AG04450 (cell line): ENCODE data around the gene ADORA1. TPM values are rescaled to one million over a fixed set of nuclear protein-coding genes. Genes with fewer than 3 reads are reported as not detected.

Source experiments
- CTCF ChIA-PET: fragments of 300-600, 350-600 bp; formaldehyde crosslinking; extraction: SDS; loops from one replicate; lab custom pipeline; 2022; ENCODE audit warnings: antibody characterized with exemption, inconsistent platforms; lab: Charles Lee
- POLR2A ChIA-PET: fragments of 350-600 bp; formaldehyde crosslinking; extraction: SDS; loops from one replicate; lab custom pipeline; 2021; ENCODE audit warnings: antibody characterized with exemption, inconsistent platforms; lab: Yijun Ruan, JAX
- DNase-seq: peaks from one replicate; pipeline ENCODE4 v3.0.0-alpha.2; 2011; ENCODE audit warnings: low read depth, low spot score
- H3K27ac ChIP-seq: one replicate; pipeline ENCODE4 v1.5.1; 2012; ENCODE audit warnings: low read depth, low read length, control low read depth
- H3K27me3 ChIP-seq: one replicate; pipeline ENCODE4 v1.6.0; 2012; ENCODE audit warnings: low read length; ENCODE audit not compliant: control insufficient read depth, insufficient read depth
- H3K4me3 ChIP-seq: 2 replicates; pipeline ENCODE4 v1.5.1; 2011; ENCODE audit warnings: mild to moderate bottlenecking, low read depth, low read length, control low read depth
- H3K9me3 ChIP-seq: 2 replicates; pipeline ENCODE4 v1.5.1; 2012; ENCODE audit warnings: low read length; ENCODE audit not compliant: control insufficient read depth, insufficient read depth
- CTCF ChIP-seq: IDR thresholded peaks from 2 replicates; pipeline ENCODE4 v1.5.1; 2011; ENCODE audit warnings: low read depth, low read length, control low read depth, inconsistent platforms
- polyA plus RNA-seq: library from polyadenylated mRNA; depleted of rRNA; stranded (reverse); fragments of >200 nt; gene quantifications from 2 replicates; pipeline ENCODE4 v1.2.3, GENCODE V29; 2011

The ADORA1 gene
- polyA plus RNA-seq, 1 experiment, result 1.7 TPM

- no peak overlapping the region for H3K27ac ChIP-seq
- H3K4me3 ChIP-seq, result no peak overlapping the region
- no peak for TF ChIP-seq CTCF
- ChIA-PET CTCF (interaction anchor here (1.5 to 1.7 kb wide), 2 partner anchors 90 to 140 kb away, joined by 3 to 5 read pairs; no protein-coding TSS in a partner anchor), POLR2A (no interaction called here)
- peaks cover 4% of the 10 kb centered on the region for H3K27me3 ChIP-seq
- DNase-seq, result no peak
- H3K9me3 ChIP-seq, result no peaks in the 10 kb centered on the region; the same call in 1 of the 2 replicates
Observed at GRCh38 chr1:203178821-203179666, 51.5 kb downstream of the ADORA1 start.

GRCh38 chr1:203179667-203180005 is 52.1 kb downstream of the ADORA1 start:
- ChIA-PET POLR2A (no interaction called here), CTCF (interaction anchor here (1.7 kb wide), 1 partner anchor 140 kb away, joined by 5 read pairs; no protein-coding TSS in a partner anchor)
- no peaks in the 10 kb centered on the region for H3K27me3 ChIP-seq
- no peak for TF ChIP-seq CTCF
- H3K9me3 ChIP-seq, result no peaks in the 10 kb centered on the region; the same call in 1 of the 2 replicates
- no peak for DNase-seq
- H3K27ac ChIP-seq, result no peak overlapping the region
- H3K4me3 ChIP-seq, result no peak overlapping the region

GRCh38 chr1:203180611-203181330 is 53.2 kb downstream of the ADORA1 start:
- TF ChIP-seq CTCF, result no peak
- no peaks in the 10 kb centered on the region; the same call in 1 of the 2 replicates for H3K9me3 ChIP-seq
- H3K27me3 ChIP-seq, result peaks cover 3% of the 10 kb centered on the region
- no peak for DNase-seq
- ChIA-PET POLR2A (no interaction called here), CTCF (no interaction called here)
- no peak overlapping the region for H3K27ac ChIP-seq
- H3K4me3 ChIP-seq, result no peak overlapping the region

DNA sequence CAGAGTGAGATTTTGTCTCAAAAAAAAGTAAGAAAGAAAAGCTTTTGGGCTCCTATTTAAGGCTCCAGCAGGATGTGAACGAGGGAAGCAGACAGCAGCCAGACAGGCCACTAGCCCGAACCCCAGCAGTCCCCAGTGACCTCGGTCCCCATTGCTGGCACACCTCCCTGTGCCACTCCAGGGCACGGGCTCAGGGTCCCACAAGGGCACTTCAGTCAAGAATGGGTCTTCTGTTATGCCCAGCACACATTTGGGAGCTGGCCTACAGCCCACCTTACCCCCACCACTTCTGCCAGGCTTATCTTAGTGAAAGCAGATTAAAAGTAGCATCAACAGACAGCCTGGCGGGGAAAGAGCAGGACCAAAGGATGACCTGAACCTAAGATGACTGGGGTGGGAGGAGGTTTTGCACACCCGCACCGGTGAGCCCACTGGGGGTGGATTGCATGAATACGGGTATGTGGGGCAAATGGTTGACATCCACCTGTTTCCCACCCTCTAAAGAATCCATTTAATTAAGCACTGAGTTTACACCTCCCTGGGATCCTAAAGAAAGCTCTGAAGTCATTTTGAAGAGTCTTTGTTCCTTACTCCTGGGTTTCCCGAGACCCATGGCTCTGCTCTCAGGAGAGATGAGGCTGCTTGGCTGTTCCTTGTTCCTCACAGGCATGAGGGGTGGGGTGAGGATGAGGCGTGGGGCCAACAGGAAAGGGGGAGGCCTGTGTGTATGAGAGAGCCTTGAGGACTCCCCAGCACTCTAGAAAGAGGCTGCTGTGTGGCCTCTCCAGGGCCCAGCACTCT is 54.3 kb downstream of the ADORA1 start:
- H3K27ac ChIP-seq, result no peak overlapping the region
- H3K9me3 ChIP-seq, result no peaks in the 10 kb centered on the region; the same call in 1 of the 2 replicates
- H3K27me3 ChIP-seq, result peaks cover 3% of the 10 kb centered on the region
- no peak overlapping the region for H3K4me3 ChIP-seq
- ChIA-PET CTCF (interaction anchor here (1.2 to 1.8 kb wide), 2 partner anchors 9 to 142 kb away, joined by 5 to 6 read pairs; no protein-coding TSS in a partner anchor), POLR2A (no interaction called here)
- no peak for DNase-seq
- TF ChIP-seq CTCF, result no peak
